ENCODE measurements around the gene LRMDA.

DNA sequence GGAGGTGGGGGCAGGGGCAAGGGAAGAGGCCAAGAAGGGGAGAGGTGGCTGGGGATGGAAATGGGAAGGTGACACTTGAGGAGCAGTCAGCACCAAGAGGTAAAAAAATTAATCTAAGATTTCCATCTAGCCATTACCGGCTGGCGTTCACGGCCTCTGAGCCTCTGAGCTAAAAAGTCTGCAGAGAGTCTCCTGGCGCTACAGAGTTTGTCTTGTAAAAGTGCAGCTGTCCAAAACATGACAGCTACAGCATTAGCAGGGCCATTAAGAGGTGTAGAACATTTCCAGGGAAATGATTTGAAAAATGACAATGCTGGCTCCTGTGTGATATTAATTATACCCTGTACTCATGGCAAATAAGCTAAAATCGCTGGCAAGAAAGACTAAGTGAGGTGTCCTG is 167.6 kb downstream of the LRMDA start:
- TF ChIP-seq, protein P1, sequence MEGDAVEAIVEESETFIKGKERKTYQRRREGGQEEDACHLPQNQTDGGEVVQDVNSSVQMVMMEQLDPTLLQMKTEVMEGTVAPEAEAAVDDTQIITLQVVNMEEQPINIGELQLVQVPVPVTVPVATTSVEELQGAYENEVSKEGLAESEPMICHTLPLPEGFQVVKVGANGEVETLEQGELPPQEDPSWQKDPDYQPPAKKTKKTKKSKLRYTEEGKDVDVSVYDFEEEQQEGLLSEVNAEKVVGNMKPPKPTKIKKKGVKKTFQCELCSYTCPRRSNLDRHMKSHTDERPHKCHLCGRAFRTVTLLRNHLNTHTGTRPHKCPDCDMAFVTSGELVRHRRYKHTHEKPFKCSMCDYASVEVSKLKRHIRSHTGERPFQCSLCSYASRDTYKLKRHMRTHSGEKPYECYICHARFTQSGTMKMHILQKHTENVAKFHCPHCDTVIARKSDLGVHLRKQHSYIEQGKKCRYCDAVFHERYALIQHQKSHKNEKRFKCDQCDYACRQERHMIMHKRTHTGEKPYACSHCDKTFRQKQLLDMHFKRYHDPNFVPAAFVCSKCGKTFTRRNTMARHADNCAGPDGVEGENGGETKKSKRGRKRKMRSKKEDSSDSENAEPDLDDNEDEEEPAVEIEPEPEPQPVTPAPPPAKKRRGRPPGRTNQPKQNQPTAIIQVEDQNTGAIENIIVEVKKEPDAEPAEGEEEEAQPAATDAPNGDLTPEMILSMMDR (tag by site-specific recombination; IDR thresholded peaks at IDR 0.05): no peak
- TF ChIP-seq ZNF747 (tag by site-specific recombination; IDR thresholded peaks at IDR 0.05): no peak
